ENCODE data around the gene MCRIP2. TPM values are rescaled to one million over a fixed set of nuclear protein-coding genes. Genes with fewer than 3 reads are reported as not detected.

MCRIP2 gene
- total RNA-seq, 1 experiment from 2014 or later, result 56.3 TPM

DNA sequence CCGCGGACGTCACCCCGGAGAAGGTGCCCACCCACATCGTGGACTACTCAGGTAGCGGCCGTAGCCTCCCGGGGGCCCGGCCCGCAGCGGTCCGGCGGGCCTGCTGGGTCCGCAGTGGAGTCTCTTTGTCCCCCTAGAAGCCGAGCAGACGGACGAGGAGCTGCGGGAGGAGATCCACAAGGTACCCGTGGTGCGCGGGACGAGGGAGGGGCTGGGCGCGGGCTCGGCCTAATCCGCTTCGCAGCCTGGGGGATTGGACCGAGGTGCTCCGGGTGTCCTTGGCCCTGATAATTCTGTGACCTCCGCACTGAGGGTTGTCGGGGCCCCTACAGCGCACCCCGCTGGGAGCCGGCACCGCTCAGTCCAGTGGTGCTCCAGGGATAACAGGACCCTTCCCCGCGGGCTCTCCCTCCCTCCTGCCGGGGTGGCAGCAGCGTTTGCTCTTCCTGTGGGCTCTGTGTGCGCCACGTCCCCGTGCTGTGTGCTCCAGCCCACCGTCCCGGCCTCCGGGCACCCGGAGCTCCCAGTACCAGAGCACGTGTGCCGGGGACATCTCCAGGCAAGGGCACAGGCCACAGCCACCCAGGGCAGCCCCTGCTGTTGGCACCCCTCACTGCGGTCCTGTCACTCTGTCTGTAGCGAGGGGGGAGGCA lies 27.0 kb downstream of the MCRIP2 start:
- no peak for DNase-seq
- Mint-ChIP-seq H3K9me3 (ENCODE audit: low read depth, unreplicated experiment) (no peaks in the 10 kb centered on the region), H3K27ac (ENCODE audit: unreplicated experiment) (no peak overlapping the region), H3K36me3 (ENCODE audit: insufficient read depth, unreplicated experiment) (peaks cover 51% of the 10 kb centered on the region), H3K27me3 (ENCODE audit: unreplicated experiment) (no peaks in the 10 kb centered on the region), H3K4me3 (ENCODE audit: low read depth, unreplicated experiment) (peak overlapping the region; percentile 87), H3K4me1 (ENCODE audit: low read depth, unreplicated experiment) (no peaks in the 10 kb centered on the region)
- TF ChIP-seq CTCF (IDR thresholded peaks at IDR 0.05; ENCODE audit: unreplicated experiment), result no peak
- no TSS peak for BruUV-seq (replicated peaks)
- intact Hi-C loops (cut with micrococcal nuclease; ENCODE audit: unreplicated experiment), result no loop called here
- CTCF ChIA-PET, result interaction anchor here (0.5 to 1.3 kb wide), 2 partner anchors 21 to 316 kb away, joined by 3 to 5 read pairs; partner anchors contain the start of gene AXIN1

- BruUV-seq (replicated peaks), result no TSS peak
- intact Hi-C loops (cut with micrococcal nuclease; ENCODE audit: unreplicated experiment), result no loop called here
- H3K9me3 Mint-ChIP-seq (ENCODE audit: low read depth, unreplicated experiment), result no peaks in the 10 kb centered on the region
- H3K27me3 Mint-ChIP-seq (ENCODE audit: unreplicated experiment), result no peaks in the 10 kb centered on the region
- DNase-seq, result no peak
- H3K27ac Mint-ChIP-seq (ENCODE audit: unreplicated experiment), result no peak overlapping the region
- H3K36me3 Mint-ChIP-seq (ENCODE audit: insufficient read depth, unreplicated experiment), result peaks cover 60% of the 10 kb centered on the region
- no peak for TF ChIP-seq CTCF (IDR thresholded peaks at IDR 0.05; ENCODE audit: unreplicated experiment)
- H3K4me3 Mint-ChIP-seq (ENCODE audit: low read depth, unreplicated experiment), result peak overlapping the region; percentile 87
- H3K4me1 Mint-ChIP-seq (ENCODE audit: low read depth, unreplicated experiment), result no peaks in the 10 kb centered on the region
- CTCF ChIA-PET, result no interaction called here
These were observed 28.0 kb downstream of the MCRIP2 start for GRCh38 chr16:669666-670065.

DNA sequence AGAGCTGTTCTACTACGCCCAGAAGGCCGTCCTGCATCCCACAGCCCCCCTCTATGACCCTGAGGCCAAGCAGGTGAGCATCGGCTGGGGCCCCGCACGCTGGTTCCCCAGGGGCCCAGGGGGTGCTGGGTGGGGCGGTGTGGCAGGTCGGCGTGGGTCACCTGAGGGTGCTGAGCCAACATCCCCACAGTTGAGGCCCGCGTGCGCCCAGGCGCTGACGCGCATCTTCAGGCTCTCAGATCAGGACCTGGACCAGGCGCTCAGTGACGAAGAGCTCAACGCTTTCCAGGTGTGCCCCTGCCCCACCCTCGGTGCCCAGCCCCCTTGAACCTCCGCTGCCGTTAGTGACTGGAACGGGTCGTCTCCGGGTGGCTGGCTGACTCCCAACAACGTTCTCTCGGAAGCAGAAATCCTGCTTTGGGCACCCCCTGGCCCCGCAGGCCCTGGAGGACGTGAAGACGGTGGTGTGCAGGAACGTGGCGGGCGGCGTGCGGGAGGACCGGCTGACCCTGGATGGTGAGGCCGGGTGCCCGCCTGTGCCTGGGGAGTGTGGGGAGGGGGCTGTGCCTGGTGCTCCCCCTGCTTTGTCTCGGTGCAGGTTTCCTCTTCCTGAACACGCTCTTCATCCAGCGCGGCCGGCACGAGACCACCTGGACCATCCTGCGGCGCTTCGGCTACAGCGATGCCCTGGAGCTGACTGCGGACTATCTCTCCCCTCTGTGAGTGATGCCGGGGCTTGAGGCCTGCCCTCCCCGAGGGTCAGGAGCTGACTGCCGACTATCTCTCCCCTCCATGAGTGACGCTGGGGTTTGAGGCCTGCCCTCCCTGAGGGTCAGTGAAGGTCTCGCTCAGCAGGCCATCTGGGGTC lies 29.1 kb downstream of the MCRIP2 start:
- Mint-ChIP-seq H3K27me3 (ENCODE audit: unreplicated experiment) (no peaks in the 10 kb centered on the region), H3K4me1 (ENCODE audit: low read depth, unreplicated experiment) (no peaks in the 10 kb centered on the region), H3K27ac (ENCODE audit: unreplicated experiment) (no peak overlapping the region), H3K9me3 (ENCODE audit: low read depth, unreplicated experiment) (no peaks in the 10 kb centered on the region), H3K4me3 (ENCODE audit: low read depth, unreplicated experiment) (peak overlapping the region; percentile 87), H3K36me3 (ENCODE audit: insufficient read depth, unreplicated experiment) (peaks cover 68% of the 10 kb centered on the region)
- intact Hi-C loops (cut with micrococcal nuclease; ENCODE audit: unreplicated experiment), result no loop called here
- no peak for TF ChIP-seq CTCF (IDR thresholded peaks at IDR 0.05; ENCODE audit: unreplicated experiment)
- TSS peak; percentile 17 for BruUV-seq (replicated peaks)
- no peak for DNase-seq
- CTCF ChIA-PET, result no interaction called here

DNA sequence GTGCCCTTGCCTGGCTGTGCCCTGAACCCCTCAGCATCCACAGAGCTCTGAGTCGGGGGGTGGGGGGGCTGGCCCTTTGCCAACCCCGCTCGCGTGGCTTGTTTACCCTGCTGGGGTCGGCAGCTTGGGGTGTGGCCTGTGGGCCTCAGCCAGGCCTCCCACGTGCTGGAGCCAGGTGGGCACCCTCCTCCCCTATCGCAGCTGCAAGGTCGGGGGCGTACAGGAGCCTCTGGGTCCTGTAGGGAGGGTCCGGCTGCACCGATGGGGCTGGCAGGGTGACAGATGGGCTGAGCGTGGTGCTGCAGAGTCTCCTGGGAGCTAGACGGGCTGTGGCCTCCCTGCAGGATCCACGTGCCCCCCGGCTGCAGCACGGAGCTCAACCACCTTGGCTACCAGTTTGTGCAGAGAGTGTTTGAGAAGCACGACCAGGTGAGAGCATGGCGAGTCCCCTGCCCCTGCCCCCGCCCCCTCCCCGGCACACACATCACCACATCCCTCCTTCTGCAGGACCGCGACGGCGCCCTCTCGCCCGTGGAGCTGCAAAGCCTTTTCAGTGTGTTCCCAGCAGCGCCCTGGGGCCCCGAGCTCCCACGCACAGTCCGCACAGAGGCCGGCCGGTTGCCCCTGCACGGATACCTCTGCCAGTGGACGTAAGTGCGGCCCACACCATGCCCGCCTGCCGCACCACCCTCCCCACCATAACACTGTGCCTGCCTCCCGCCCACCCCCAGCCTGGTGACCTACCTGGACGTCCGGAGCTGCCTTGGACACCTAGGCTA lies 29.9 kb downstream of the MCRIP2 start:
- no peak for TF ChIP-seq CTCF (IDR thresholded peaks at IDR 0.05; ENCODE audit: unreplicated experiment)
- no TSS peak for BruUV-seq (replicated peaks)

More for the DNA sequence above, 29.9 kb downstream of the MCRIP2 start:
- DNase-seq, result no peak
- H3K9me3 Mint-ChIP-seq (ENCODE audit: low read depth, unreplicated experiment), result no peaks in the 10 kb centered on the region
- peaks cover 68% of the 10 kb centered on the region for H3K36me3 Mint-ChIP-seq (ENCODE audit: insufficient read depth, unreplicated experiment)
- intact Hi-C loops (cut with micrococcal nuclease; ENCODE audit: unreplicated experiment), result no loop called here
- H3K4me3 Mint-ChIP-seq (ENCODE audit: low read depth, unreplicated experiment), result no peak overlapping the region
- H3K27me3 Mint-ChIP-seq (ENCODE audit: unreplicated experiment), result no peaks in the 10 kb centered on the region
- H3K4me1 Mint-ChIP-seq (ENCODE audit: low read depth, unreplicated experiment), result peaks cover under 1% of the 10 kb centered on the region
- CTCF ChIA-PET, result no interaction called here
- no peak overlapping the region for H3K27ac Mint-ChIP-seq (ENCODE audit: unreplicated experiment)
